ENCODE data around the gene FMNL1.
"Not testable (repeated sequence)": the region's sequence is repeated elsewhere in the genome, so short reads cannot be mapped to it uniquely, and the experiment has no call there.

DNA sequence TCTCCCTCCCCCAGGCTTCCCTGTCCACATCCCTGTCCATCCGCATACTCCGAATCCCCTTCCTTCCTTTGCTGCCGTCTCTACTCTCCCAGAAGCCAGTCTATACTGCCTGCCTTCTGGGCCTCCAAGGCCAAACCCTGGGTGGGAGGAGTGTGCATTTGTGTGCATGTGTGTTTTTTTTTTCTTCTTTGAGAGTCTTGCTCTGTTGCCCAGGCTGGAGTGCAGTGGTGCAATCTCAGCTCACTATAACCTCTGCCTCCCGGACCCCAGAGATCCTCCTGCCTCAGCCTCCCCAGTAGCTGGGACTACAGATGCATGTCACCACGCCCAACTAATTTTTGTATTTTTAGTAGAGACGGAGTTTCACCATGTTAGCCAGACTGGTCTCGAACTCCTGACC, 31.6 kb downstream of the FMNL1 start:
- TF ChIP-seq, protein P1, sequence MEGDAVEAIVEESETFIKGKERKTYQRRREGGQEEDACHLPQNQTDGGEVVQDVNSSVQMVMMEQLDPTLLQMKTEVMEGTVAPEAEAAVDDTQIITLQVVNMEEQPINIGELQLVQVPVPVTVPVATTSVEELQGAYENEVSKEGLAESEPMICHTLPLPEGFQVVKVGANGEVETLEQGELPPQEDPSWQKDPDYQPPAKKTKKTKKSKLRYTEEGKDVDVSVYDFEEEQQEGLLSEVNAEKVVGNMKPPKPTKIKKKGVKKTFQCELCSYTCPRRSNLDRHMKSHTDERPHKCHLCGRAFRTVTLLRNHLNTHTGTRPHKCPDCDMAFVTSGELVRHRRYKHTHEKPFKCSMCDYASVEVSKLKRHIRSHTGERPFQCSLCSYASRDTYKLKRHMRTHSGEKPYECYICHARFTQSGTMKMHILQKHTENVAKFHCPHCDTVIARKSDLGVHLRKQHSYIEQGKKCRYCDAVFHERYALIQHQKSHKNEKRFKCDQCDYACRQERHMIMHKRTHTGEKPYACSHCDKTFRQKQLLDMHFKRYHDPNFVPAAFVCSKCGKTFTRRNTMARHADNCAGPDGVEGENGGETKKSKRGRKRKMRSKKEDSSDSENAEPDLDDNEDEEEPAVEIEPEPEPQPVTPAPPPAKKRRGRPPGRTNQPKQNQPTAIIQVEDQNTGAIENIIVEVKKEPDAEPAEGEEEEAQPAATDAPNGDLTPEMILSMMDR (IDR thresholded peaks at IDR 0.05; ENCODE audit: insufficient read depth, low read length), result not testable (repeated sequence)
- TF ChIP-seq, protein P2, sequence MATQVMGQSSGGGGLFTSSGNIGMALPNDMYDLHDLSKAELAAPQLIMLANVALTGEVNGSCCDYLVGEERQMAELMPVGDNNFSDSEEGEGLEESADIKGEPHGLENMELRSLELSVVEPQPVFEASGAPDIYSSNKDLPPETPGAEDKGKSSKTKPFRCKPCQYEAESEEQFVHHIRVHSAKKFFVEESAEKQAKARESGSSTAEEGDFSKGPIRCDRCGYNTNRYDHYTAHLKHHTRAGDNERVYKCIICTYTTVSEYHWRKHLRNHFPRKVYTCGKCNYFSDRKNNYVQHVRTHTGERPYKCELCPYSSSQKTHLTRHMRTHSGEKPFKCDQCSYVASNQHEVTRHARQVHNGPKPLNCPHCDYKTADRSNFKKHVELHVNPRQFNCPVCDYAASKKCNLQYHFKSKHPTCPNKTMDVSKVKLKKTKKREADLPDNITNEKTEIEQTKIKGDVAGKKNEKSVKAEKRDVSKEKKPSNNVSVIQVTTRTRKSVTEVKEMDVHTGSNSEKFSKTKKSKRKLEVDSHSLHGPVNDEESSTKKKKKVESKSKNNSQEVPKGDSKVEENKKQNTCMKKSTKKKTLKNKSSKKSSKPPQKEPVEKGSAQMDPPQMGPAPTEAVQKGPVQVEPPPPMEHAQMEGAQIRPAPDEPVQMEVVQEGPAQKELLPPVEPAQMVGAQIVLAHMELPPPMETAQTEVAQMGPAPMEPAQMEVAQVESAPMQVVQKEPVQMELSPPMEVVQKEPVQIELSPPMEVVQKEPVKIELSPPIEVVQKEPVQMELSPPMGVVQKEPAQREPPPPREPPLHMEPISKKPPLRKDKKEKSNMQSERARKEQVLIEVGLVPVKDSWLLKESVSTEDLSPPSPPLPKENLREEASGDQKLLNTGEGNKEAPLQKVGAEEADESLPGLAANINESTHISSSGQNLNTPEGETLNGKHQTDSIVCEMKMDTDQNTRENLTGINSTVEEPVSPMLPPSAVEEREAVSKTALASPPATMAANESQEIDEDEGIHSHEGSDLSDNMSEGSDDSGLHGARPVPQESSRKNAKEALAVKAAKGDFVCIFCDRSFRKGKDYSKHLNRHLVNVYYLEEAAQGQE (IDR thresholded peaks at IDR 0.05; ENCODE audit: insufficient replicate concordance, low read depth), result not testable (repeated sequence)
- TF ChIP-seq POLR2AphosphoS5 (IDR thresholded peaks at IDR 0.05; ENCODE audit: low read depth), result not testable (repeated sequence)

Data from HL-60 (cell line).